Kidney (tissue), 14 donors: Measurements from ENCODE around the gene TMEM164. TPM values are rescaled to one million over a fixed set of nuclear protein-coding genes. Genes with fewer than 3 reads are reported as not detected.

Experiments used
- DNase-seq, 5 donors: peaks; one replicate each; pipeline ENCODE4 v3.0.0-alpha.2; 2013 to 2020
- FAIRE-seq: peaks from 2 replicates; lab custom pipeline; 2012; peaks lifted over from hg19 to GRCh38; lab: Jason Lieb, UNC
- H3K27ac ChIP-seq, 2 donors: one replicate each; pipeline ENCODE4 v1.7.0; 2013; ENCODE audit warnings: low read depth in 2 of 2, low read length in 2 of 2, inconsistent platforms in 1 of 2
- H3K27me3 ChIP-seq: one replicate; pipeline ENCODE4 v1.7.1; 2013; ENCODE audit warnings: low read length, inconsistent platforms; ENCODE audit not compliant: control insufficient read depth, insufficient read depth
- H3K36me3 ChIP-seq, 3 donors: one replicate each; pipeline versions ENCODE4 v1.7.0 to v1.7.1; 2013; ENCODE audit warnings: low read length in 3 of 3, control low read depth in 1 of 3, inconsistent platforms in 1 of 3; ENCODE audit not compliant: insufficient read depth in 3 of 3, control insufficient read depth in 2 of 3
- H3K4me1 ChIP-seq, 3 donors: one replicate each; pipeline versions ENCODE4 v1.7.0 to v1.7.1; 2013; ENCODE audit warnings: low read length in 3 of 3, inconsistent platforms in 1 of 3, low read depth in 1 of 3; ENCODE audit not compliant: control insufficient read depth in 2 of 3, insufficient read depth in 2 of 3
- H3K4me3 ChIP-seq, 3 donors: one replicate each; pipeline versions ENCODE4 v1.7.0 to v1.8.1; 2013; ENCODE audit warnings: low read length in 3 of 3, control low read depth in 1 of 3, inconsistent platforms in 1 of 3
- H3K9ac ChIP-seq, 3 donors: one replicate each; pipeline versions ENCODE4 v1.7.0 to v1.7.1; 2013; ENCODE audit warnings: low read length in 3 of 3, control low read depth in 1 of 3, inconsistent platforms in 1 of 3
- H3K9me3 ChIP-seq, 3 donors: one replicate each; pipeline versions ENCODE4 v1.7.0 to v1.7.1; 2013; ENCODE audit warnings: low read length in 3 of 3, control low read depth in 1 of 3, inconsistent platforms in 1 of 3; ENCODE audit not compliant: control insufficient read depth in 2 of 3, insufficient read depth in 1 of 3
- CTCF ChIP-seq: IDR thresholded peaks from 3 replicates; pipeline ENCODE4 v1.5.1; 2012; ENCODE audit warnings: mild to moderate bottlenecking, moderate library complexity, borderline replicate concordance; ENCODE audit not compliant: insufficient read depth; ENCODE audit errors: extremely low read depth
- intact Hi-C: fragments of 100-400 bp; cut with DNase I; formaldehyde crosslinking; loops from one replicate; pipeline ENCODE4 v1.11.1; 2022
- polyA plus RNA-seq: library from polyadenylated mRNA; stranded (reverse); fragments of 350-450 nt; fragmentation: Illumina TruSeq; extraction: RNeasy Lipid Tissue Mini Kit (QIAGEN cat#74804); gene quantifications from one replicate; pipeline ENCODE4 v1.2.3, GENCODE V29; 2014; ENCODE audit warnings: low read depth, low replicate concordance; ENCODE audit not compliant: insufficient read depth
- total RNA-seq: library from RNA; stranded (reverse); fragmentation: NEBNext Ultra II Directional; extraction: Animal tissue kit (Norgen Biotek cat#: 25700); gene quantifications from one replicate; pipeline ENCODE4 v1.2.1, GENCODE V29; 2021
- donor health status: control.
- donor health status: control.
- donor health status: control.
- donor health status: control.
- donor health status: control.
- donor health status: DM: yes; HTN: yes; CAD: no.
- donor health status: Normal renal cell carcinoma (clear cell type).

Gene TMEM164
- total and polyA plus RNA-seq, 2 donors from 2014 or later, result 16.9 to 36.0 TPM

GRCh38 chrX:110086916-110087484, 84.1 kb downstream of the TMEM164 start:
- Histone ChIP-seq H3K9me3 (no peaks in the 10 kb centered on the region), H3K4me1 (no peaks in the 10 kb centered on the region), H3K4me3 (no peak overlapping the region), H3K27ac (no peak overlapping the region), H3K27me3 (no peaks in the 10 kb centered on the region), H3K36me3 (no peaks in the 10 kb centered on the region), H3K9ac (no peak overlapping the region)
- DNase-seq (no peak), FAIRE-seq (no peak)
- intact Hi-C loops, result no loop called here
- no peak for TF ChIP-seq CTCF

GRCh38 chrX:110087485-110088356, 84.8 kb downstream of the TMEM164 start:
- Histone ChIP-seq H3K9ac (no peak overlapping the region), H3K9me3 (no peaks in the 10 kb centered on the region), H3K36me3 (no peaks in the 10 kb centered on the region), H3K27ac (no peak overlapping the region), H3K27me3 (no peaks in the 10 kb centered on the region), H3K4me1 (no peaks in the 10 kb centered on the region), H3K4me3 (no peak overlapping the region)
- no peak for FAIRE-seq
- intact Hi-C loops, result no loop called here
- no peak for DNase-seq
- TF ChIP-seq CTCF, result no peak

- no peaks in the 10 kb centered on the region for H3K36me3 ChIP-seq
- no peak for FAIRE-seq
- no peak overlapping the region for H3K27ac ChIP-seq
- no peaks in the 10 kb centered on the region for H3K4me1 ChIP-seq
- DNase-seq, result no peak
- TF ChIP-seq CTCF, result no peak
- H3K4me3 ChIP-seq, result no peak overlapping the region
- intact Hi-C loops, result no loop called here
- H3K27me3 ChIP-seq, result no peaks in the 10 kb centered on the region
- H3K9me3 ChIP-seq, result no peaks in the 10 kb centered on the region
- H3K9ac ChIP-seq, result no peak overlapping the region
Observed at GRCh38 chrX:110089656-110090403, 86.9 kb downstream of the TMEM164 start.
